Omental fat pad (tissue), 4 donors: ENCODE measurements around the gene PLCE1. TPM values are rescaled to one million over a fixed set of nuclear protein-coding genes. Genes with fewer than 3 reads are reported as not detected.

Source experiments
- ATAC-seq: fragments of 150-250 bp; one replicate; pipeline ENCODE4 v1.9.1; 2016; ENCODE audit warnings: mild to moderate bottlenecking, moderate library complexity; ENCODE audit not compliant: low FRiP score
- DNase-seq: peaks from one replicate; pipeline ENCODE4 v3.0.0-alpha.2; 2019; ENCODE audit warnings: low spot score
- total RNA-seq, 4 donors: library from RNA; depleted of rRNA; stranded (reverse); fragments of >200 nt; gene quantifications; one replicate each; pipeline ENCODE4 v1.1.0, GENCODE V29; 2016
- TF ChIP-seq, protein P1 (sequence below), 3 donors: fragments of 450-650 bp; IDR thresholded peaks; one replicate each; pipeline ENCODE4 v1.5.1; 2016 to 2017; ENCODE audit warnings: antibody characterized with exemption in 3 of 3, mild to moderate bottlenecking in 3 of 3, moderate library complexity in 2 of 3

PLCE1 gene
- total RNA-seq, 4 donors from 2014 or later = 5.8 to 12.8 (median 7.7) TPM

DNA sequence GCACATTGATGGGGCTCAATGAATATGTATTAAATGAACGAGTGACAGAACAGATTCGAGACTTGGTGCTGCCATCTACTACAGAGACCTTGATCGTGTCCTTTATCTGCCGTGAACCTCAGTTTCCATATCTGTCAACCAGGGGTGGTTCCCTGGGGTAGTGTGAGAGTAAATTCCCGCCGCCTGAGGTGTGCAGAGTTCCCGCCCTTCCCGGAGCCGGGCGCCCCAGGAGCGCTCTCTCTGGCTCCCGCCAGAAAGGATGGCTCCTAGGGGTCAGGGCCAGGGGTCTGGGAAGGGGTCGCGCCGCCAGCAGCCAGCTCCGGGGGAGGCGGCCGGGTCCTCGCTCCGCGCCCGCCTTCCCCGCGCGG lies 333 bp upstream of the PLCE1 start:
- ATAC-seq (peak; percentile 15), DNase-seq (no peak)
- TF ChIP-seq, protein P1, sequence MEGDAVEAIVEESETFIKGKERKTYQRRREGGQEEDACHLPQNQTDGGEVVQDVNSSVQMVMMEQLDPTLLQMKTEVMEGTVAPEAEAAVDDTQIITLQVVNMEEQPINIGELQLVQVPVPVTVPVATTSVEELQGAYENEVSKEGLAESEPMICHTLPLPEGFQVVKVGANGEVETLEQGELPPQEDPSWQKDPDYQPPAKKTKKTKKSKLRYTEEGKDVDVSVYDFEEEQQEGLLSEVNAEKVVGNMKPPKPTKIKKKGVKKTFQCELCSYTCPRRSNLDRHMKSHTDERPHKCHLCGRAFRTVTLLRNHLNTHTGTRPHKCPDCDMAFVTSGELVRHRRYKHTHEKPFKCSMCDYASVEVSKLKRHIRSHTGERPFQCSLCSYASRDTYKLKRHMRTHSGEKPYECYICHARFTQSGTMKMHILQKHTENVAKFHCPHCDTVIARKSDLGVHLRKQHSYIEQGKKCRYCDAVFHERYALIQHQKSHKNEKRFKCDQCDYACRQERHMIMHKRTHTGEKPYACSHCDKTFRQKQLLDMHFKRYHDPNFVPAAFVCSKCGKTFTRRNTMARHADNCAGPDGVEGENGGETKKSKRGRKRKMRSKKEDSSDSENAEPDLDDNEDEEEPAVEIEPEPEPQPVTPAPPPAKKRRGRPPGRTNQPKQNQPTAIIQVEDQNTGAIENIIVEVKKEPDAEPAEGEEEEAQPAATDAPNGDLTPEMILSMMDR (IDR thresholded peaks at IDR 0.05) = no peak

DNA sequence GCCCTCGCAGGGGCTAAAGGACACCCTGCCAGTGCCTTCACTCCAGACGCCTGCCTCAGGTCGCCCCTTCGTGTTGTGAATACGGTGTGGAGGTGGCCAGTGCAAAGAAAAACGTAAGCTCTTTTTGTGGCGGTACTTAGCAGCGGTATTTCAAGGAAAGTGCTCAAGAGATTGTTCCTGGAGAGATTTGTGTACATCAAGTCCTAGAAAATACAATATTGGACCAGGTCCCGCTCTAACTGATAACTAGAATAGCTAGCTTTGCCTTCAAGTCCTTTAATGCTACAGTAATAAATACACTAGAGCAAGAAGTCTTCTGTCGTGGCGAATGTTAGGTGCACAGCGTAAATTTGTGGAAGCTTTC lies 689 bp downstream of the PLCE1 start:
- no peak for ATAC-seq
- TF ChIP-seq, protein P1 (IDR thresholded peaks at IDR 0.05) = no peak
- no peak for DNase-seq

GRCh38 chr10:93995182-93995581 lies 1.5 kb downstream of the PLCE1 start:
- DNase-seq = no peak
- ATAC-seq = no peak
- TF ChIP-seq, protein P1 (IDR thresholded peaks at IDR 0.05) = no peak

DNA sequence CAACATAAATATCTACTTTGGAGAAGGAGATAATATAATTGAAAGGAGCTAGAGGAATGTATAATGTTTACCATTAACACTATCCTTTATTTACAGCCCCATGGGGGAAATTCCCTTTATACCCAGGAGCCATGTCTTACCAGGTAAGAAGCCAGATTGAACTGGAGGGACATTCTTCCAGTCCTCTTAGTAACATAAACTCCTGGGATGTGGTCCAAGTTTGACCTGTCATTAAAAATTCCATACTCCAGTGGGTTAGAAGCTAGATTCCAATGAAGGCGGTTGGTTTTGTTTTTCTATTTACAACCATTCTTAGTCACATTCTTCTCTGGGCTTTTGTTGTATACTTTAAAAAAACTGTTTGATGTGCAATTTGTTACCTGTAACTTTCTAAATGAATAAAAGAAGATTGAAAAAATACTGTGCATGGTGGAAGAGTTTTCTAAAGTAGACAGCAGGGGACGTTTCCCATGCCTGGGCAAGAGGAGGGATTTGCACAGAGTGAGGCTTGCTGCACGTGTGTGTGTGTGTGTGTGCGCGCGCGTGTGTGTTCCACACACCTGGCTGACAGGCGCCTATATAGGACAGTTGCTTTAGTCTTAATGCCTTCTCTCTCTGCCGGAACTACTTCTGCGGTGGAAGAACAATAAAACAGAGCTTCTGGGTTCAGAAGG lies 2.0 kb downstream of the PLCE1 start:
- DNase-seq (no peak), ATAC-seq (no peak)
- TF ChIP-seq, protein P1 (IDR thresholded peaks at IDR 0.05) = no peak

DNA sequence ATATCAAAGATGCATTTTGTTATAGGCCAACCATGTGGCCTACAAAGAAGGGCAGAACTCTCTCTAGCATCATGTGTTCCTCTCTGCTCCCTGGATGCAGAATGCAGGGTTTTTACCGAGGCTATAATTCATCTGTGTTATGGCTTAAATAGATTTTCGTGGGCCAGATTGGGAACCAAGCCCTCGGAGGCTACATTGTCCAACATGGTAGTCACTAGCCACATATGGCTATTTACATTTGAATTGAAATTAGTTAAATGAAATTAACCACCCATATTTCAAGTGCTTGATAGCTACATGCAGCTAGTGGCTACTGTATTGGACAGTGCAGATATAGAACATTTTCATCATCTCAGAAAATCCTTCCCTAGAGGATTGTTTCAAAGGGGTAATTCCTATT lies 2.8 kb downstream of the PLCE1 start:
- DNase-seq (no peak), ATAC-seq (no peak)
- TF ChIP-seq, protein P1 (IDR thresholded peaks at IDR 0.05) = no peak

DNA sequence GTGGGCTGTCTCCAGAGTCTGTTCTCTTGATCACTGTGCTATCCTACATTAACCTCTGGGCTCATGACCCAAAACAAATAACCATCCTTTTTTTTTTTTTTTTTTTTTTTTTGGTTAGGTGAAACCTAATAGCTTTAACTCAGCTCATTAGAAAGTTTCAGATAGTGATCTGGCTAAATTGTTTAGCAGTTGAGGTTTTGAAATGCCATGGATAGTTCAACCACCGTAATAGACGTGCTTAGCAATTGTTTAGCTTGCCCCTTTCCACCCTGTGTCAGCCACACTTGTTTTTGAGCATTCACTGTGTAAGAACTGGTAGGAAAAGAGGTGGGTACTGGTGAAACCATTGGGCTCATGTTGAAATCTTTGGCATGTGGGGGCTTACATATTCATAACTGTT lies 3.8 kb downstream of the PLCE1 start:
- ATAC-seq = no peak
- DNase-seq = no peak
- TF ChIP-seq, protein P1 (IDR thresholded peaks at IDR 0.05) = no peak

GRCh38 chr10:93999401-93999851 lies 5.7 kb downstream of the PLCE1 start:
- ATAC-seq (peak; percentile 65), DNase-seq (no peak)
- TF ChIP-seq, protein P1 (IDR thresholded peaks at IDR 0.05) = no peak
